IMR-90 (cell line): ENCODE results near the gene TMCC1.

ENCODE experiments used
- CTCF ChIP-seq: conservative IDR thresholded peaks from 2 replicates; pipeline ENCODE4 v1.5.1; 2012; ENCODE audit warnings: mild to moderate bottlenecking, low read depth, low read length, improper control_type of control experiment
- FOS ChIP-seq: fragments of 150-350 bp; IDR thresholded peaks from 2 replicates; pipeline ENCODE4 v1.6.1; 2016; ENCODE audit warnings: low read depth, low read length
- MXI1 ChIP-seq: IDR thresholded peaks from 2 replicates; pipeline ENCODE4 v1.6.1; 2012; ENCODE audit warnings: low read depth, mild to moderate bottlenecking, low read length, moderate library complexity, borderline replicate concordance
- POLR2A ChIP-seq: IDR thresholded peaks from 2 replicates; pipeline ENCODE4 v1.6.1; 2012; ENCODE audit warnings: mild to moderate bottlenecking, low read depth, low read length
- RAD21 ChIP-seq: IDR thresholded peaks from 2 replicates; pipeline ENCODE4 v1.6.1; 2012; ENCODE audit warnings: low read length, improper control_type of control experiment
- RFX5 ChIP-seq: IDR thresholded peaks from 2 replicates; pipeline ENCODE4 v1.8.0; 2012; ENCODE audit warnings: low read depth, mild to moderate bottlenecking, low read length, moderate library complexity

GRCh38 chr3:129734449-129734848, 159.1 kb downstream of the TMCC1 start:
- TF ChIP-seq CTCF (no peak), POLR2A (no peak), FOS (no peak), RFX5 (no peak), MXI1 (no peak), RAD21 (no peak)
